ENCODE measurements around the gene DSCAM. TPM values are rescaled to one million over a fixed set of nuclear protein-coding genes. Genes with fewer than 3 reads are reported as not detected.

Gene DSCAM
- total RNA-seq, 4 donors from 2014 or later = not detected

DNA sequence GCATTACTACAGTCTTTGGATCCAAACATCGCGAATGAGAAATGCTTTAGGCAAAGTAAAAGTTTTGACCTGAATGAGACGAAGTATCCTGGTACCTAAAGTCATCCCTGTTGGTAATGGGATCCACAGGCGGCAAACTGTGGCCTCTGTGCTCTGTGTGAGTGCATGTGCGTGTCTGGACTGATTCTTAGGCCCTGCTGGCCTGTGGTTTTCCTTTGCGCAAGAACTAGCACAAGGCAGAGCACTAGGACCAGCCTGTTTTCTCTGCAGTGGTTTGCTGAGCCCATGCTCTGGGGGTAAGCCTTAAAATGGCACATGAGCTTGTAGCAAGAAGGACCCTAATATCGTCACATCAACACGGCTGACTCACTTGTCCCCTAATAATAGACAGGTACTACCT, 251.2 kb downstream of the DSCAM start:
- Histone ChIP-seq H3K9me3 (peaks cover 0 to 11% (median 0%) of the 10 kb centered on the region in 3 donors), H3K36me3 (no peaks in the 10 kb centered on the region), H3K4me1 (no peaks in the 10 kb centered on the region), H3K4me3 (no peak overlapping the region), H3K27ac (no peak overlapping the region), H3K27me3 (no peaks in the 10 kb centered on the region)
- no peak for ATAC-seq
- WGBS, 2 donors (ENCODE audit: low coverage in 1 of 2) = 78 to 94% methylated on average over 5 to 8 of the region's 8 CpGs
- TF ChIP-seq POLR2A (IDR thresholded peaks at IDR 0.05) = no peak
- TF ChIP-seq POLR2AphosphoS5 (IDR thresholded peaks at IDR 0.05) = no peak
- no peak for TF ChIP-seq EP300 (IDR thresholded peaks at IDR 0.05)
- TF ChIP-seq, protein P1, sequence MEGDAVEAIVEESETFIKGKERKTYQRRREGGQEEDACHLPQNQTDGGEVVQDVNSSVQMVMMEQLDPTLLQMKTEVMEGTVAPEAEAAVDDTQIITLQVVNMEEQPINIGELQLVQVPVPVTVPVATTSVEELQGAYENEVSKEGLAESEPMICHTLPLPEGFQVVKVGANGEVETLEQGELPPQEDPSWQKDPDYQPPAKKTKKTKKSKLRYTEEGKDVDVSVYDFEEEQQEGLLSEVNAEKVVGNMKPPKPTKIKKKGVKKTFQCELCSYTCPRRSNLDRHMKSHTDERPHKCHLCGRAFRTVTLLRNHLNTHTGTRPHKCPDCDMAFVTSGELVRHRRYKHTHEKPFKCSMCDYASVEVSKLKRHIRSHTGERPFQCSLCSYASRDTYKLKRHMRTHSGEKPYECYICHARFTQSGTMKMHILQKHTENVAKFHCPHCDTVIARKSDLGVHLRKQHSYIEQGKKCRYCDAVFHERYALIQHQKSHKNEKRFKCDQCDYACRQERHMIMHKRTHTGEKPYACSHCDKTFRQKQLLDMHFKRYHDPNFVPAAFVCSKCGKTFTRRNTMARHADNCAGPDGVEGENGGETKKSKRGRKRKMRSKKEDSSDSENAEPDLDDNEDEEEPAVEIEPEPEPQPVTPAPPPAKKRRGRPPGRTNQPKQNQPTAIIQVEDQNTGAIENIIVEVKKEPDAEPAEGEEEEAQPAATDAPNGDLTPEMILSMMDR (IDR thresholded peaks at IDR 0.05) = no peak

DNA sequence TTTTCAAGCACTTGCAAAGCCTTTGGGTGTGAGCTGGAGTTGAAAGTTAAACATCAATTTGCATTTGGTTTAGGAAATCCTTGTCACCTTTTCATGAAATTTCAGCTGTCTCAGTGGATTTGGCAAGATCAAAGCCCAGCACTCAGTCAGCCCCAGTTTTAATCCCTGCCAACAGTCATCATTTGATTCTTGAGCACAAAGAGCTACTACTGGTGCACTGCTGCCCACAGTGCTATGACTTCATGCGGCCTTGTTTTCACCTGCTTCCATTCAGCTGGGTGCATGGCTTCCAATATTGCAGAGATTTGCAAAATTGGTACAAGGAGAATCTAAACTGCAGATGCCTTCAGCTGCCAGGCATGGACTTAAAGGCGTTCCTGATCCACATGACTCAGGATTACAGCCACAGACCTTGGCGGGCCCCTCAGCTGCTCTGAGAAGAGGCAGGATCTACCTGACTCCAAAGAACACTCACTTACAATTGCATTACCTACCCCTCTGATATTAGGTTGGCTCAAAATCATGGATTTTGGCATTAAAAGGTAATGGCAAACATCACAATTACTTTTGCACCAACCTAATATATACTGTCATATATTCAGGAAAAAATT, 259.1 kb downstream of the DSCAM start:
- 60 to 83% methylated on average over 3 of the region's 3 CpGs for WGBS, 2 donors (ENCODE audit: low coverage in 1 of 2)
- Histone ChIP-seq H3K9me3 (no peaks in the 10 kb centered on the region), H3K4me3 (no peak overlapping the region), H3K27me3 (no peaks in the 10 kb centered on the region), H3K4me1 (no peaks in the 10 kb centered on the region), H3K27ac (no peak overlapping the region), H3K36me3 (no peaks in the 10 kb centered on the region)
- no peak for TF ChIP-seq EP300 (IDR thresholded peaks at IDR 0.05)
- no peak for TF ChIP-seq POLR2AphosphoS5 (IDR thresholded peaks at IDR 0.05)
- TF ChIP-seq POLR2A (IDR thresholded peaks at IDR 0.05) = no peak
- TF ChIP-seq, protein P1 (IDR thresholded peaks at IDR 0.05) = no peak
- ATAC-seq = no peak

DNA sequence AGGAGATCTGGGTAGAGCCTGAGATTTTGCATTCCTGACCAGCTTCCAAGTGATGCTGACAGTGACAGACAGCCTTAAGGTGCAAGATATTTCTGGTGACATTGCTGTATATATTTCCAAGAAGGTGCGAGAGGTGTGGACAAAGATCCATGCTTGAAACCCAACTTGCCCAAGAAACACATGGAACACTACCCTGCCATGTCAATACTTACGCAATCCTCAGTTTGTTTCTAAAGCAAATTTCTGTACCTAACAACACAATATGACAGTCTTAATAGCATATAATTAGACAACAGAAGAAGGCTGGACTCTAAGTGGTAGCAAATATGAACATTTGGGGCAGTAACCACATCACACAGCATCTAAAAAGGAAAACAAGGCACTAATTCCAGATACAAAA, 260.4 kb downstream of the DSCAM start:
- no peaks in the 10 kb centered on the region for H3K4me1 ChIP-seq
- WGBS, 2 donors (ENCODE audit: low coverage in 1 of 2) = 89 to 100% methylated on average over 1 of the region's 2 CpGs
- H3K9me3 ChIP-seq = no peaks in the 10 kb centered on the region
- no peak overlapping the region for H3K4me3 ChIP-seq
- H3K27me3 ChIP-seq = no peaks in the 10 kb centered on the region
- H3K36me3 ChIP-seq = no peaks in the 10 kb centered on the region
- no peak for ATAC-seq
- H3K27ac ChIP-seq = no peak overlapping the region
- TF ChIP-seq EP300 (IDR thresholded peaks at IDR 0.05) (no peak), POLR2AphosphoS5 (IDR thresholded peaks at IDR 0.05) (no peak), POLR2A (IDR thresholded peaks at IDR 0.05) (no peak)
- TF ChIP-seq, protein P1 (IDR thresholded peaks at IDR 0.05) = no peak

DNA sequence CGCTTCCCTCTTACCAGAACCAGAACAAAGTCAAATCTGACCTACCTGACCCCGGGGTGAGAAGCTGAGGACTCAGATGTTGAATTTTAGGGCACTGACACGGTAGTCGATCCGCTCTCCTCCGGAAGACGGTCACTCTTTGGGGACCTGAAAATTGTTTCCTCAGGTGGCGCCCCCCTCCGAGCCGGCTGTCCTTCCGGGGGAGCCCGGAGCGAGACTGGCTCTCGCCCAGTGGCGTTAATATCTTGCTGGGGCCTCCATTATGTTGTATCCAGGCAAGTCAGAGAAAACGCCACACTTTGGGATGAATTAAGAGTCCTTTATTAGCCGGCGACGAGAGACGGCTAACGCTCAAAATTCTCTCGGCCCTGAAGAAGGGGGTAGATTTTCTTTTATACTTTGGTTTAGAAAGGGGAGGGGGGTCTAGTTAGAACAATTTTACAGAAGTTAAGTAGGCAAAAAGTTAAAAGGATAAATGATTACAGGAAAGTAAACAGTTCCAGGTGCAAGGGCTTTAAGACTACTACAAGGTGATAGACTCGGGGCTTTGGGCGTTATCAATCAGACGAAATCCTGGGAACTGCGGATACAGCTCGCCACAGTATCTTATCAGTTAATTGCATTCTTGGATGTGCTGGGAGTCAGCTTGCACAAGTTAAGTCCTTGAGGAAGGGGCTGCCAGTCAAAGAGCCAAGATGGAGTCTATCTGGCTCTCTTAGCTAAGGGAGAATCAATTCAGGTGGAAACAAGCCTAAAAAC, 269.5 kb downstream of the DSCAM start:
- 36 to 64% methylated on average over 15 to 25 of the region's 27 CpGs for WGBS, 2 donors (ENCODE audit: low coverage in 1 of 2)
- H3K27ac ChIP-seq = no peak overlapping the region
- H3K4me1 ChIP-seq = no peaks in the 10 kb centered on the region
- no peaks in the 10 kb centered on the region for H3K36me3 ChIP-seq
- H3K27me3 ChIP-seq = no peaks in the 10 kb centered on the region
- H3K4me3 ChIP-seq = no peak overlapping the region
- H3K9me3 ChIP-seq = no peaks in the 10 kb centered on the region
- ATAC-seq = no peak
- TF ChIP-seq, protein P1 (IDR thresholded peaks at IDR 0.05) = no peak
- no peak for TF ChIP-seq EP300 (IDR thresholded peaks at IDR 0.05)
- TF ChIP-seq POLR2A (IDR thresholded peaks at IDR 0.05) = no peak
- no peak for TF ChIP-seq POLR2AphosphoS5 (IDR thresholded peaks at IDR 0.05)

DNA sequence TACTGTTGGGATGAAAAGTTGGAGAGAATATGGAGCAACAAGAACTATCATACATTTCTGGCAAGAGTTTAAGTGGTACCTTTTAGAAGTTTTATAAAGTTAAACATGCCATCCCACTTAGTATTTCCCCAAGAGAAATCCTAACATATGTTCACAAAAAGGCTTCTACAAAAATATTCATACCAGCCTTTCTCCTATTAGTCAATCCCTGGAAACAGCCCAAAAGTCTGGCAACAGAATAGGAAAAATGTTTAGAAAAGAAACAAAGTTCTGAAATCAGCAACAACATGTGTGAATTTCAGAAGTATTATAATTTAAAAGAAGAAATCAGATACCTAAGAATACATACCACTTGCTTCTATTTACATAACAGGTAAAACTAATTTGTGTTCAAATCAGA, 271.0 kb downstream of the DSCAM start:
- H3K27ac ChIP-seq = no peak overlapping the region
- no peak for ATAC-seq
- no peaks in the 10 kb centered on the region for H3K4me1 ChIP-seq
- no peaks in the 10 kb centered on the region for H3K27me3 ChIP-seq
- no peaks in the 10 kb centered on the region for H3K36me3 ChIP-seq
- no peak for TF ChIP-seq POLR2A (IDR thresholded peaks at IDR 0.05)
- TF ChIP-seq POLR2AphosphoS5 (IDR thresholded peaks at IDR 0.05) = no peak
- TF ChIP-seq, protein P1 (IDR thresholded peaks at IDR 0.05) = no peak
- TF ChIP-seq EP300 (IDR thresholded peaks at IDR 0.05) = no peak
- no peaks in the 10 kb centered on the region for H3K9me3 ChIP-seq
- no peak overlapping the region for H3K4me3 ChIP-seq

All from gastroesophageal sphincter (tissue), 4 donors.